Karpas-422 (cell line): Measurements from ENCODE around the gene CHRNA4. TPM values are rescaled to one million over a fixed set of nuclear protein-coding genes. Genes with fewer than 3 reads are reported as not detected.

Experiments used
- DNase-seq: peaks from one replicate; pipeline ENCODE4 v3.0.0-alpha.2; 2015
- H2AFZ ChIP-seq: fragments of 200-600 bp; sonication (generic); 2 replicates; pipeline ENCODE4 v1.6.1; 2014; ENCODE audit warnings: antibody characterized with exemption, low read length, mixed read lengths
- H3K27ac ChIP-seq: fragments of 200-600 bp; sonication (generic); 2 replicates; pipeline ENCODE4 v1.5.1; 2014; ENCODE audit warnings: mild to moderate bottlenecking, low read length, moderate library complexity
- H3K27me3 ChIP-seq: fragments of 200-600 bp; sonication (generic); 2 replicates; pipeline ENCODE4 v1.6.1; 2014; ENCODE audit warnings: low read length, mixed read lengths
- H3K36me3 ChIP-seq: fragments of 200-600 bp; sonication (generic); 2 replicates; pipeline ENCODE4 v1.6.1; 2014; ENCODE audit warnings: low read length, mixed read lengths; ENCODE audit not compliant: insufficient read depth
- H3K4me1 ChIP-seq: fragments of 200-600 bp; sonication (generic); 2 replicates; pipeline ENCODE4 v1.6.1; 2014; ENCODE audit warnings: mild to moderate bottlenecking, low read length, mixed read lengths
- H3K4me2 ChIP-seq: fragments of 200-600 bp; sonication (generic); 2 replicates; pipeline ENCODE4 v1.6.1; 2014; ENCODE audit warnings: low read length, low read depth, mild to moderate bottlenecking; ENCODE audit not compliant: poor library complexity, severe bottlenecking
- H3K4me3 ChIP-seq: fragments of 200-600 bp; sonication (generic); 2 replicates; pipeline ENCODE4 v1.5.1; 2014; ENCODE audit warnings: mild to moderate bottlenecking, antibody characterized with exemption, low read length, mixed read lengths
- H3K79me2 ChIP-seq: fragments of 200-600 bp; sonication (generic); 2 replicates; pipeline ENCODE4 v1.6.1; 2014; ENCODE audit warnings: mild to moderate bottlenecking, low read length, mixed read lengths
- H3K9ac ChIP-seq: fragments of 200-600 bp; sonication (generic); 2 replicates; pipeline ENCODE4 v1.6.0; 2014; ENCODE audit warnings: low read length
- H3K9me2 ChIP-seq: fragments of 200-600 bp; sonication (generic), shearing (Covaris generic); replicated peaks from 2 replicates; pipeline ENCODE4 v1.6.0; 2014; ENCODE audit warnings: mild to moderate bottlenecking, low read length, moderate library complexity; ENCODE audit not compliant: insufficient read depth
- H3K9me3 ChIP-seq: fragments of 300-700, 200-600 bp; sonication (generic); 2 replicates; pipeline ENCODE4 v1.6.1; 2014; ENCODE audit warnings: low read length, mixed read lengths
- H4K20me1 ChIP-seq: fragments of 200-600 bp; sonication (generic); 2 replicates; pipeline ENCODE4 v1.6.1; 2014; ENCODE audit warnings: mild to moderate bottlenecking, antibody characterized with exemption, low read length, low read depth; ENCODE audit not compliant: insufficient read depth
- total RNA-seq: library from RNA; depleted of rRNA; stranded (reverse); fragments of >200 nt; shearing (Covaris generic); gene quantifications from 2 replicates; pipeline ENCODE4 v1.2.3, GENCODE V29; 2014; ENCODE audit warnings: low replicate concordance

The CHRNA4 gene
- total RNA-seq, 1 experiment from 2014 or later: not detected

DNA sequence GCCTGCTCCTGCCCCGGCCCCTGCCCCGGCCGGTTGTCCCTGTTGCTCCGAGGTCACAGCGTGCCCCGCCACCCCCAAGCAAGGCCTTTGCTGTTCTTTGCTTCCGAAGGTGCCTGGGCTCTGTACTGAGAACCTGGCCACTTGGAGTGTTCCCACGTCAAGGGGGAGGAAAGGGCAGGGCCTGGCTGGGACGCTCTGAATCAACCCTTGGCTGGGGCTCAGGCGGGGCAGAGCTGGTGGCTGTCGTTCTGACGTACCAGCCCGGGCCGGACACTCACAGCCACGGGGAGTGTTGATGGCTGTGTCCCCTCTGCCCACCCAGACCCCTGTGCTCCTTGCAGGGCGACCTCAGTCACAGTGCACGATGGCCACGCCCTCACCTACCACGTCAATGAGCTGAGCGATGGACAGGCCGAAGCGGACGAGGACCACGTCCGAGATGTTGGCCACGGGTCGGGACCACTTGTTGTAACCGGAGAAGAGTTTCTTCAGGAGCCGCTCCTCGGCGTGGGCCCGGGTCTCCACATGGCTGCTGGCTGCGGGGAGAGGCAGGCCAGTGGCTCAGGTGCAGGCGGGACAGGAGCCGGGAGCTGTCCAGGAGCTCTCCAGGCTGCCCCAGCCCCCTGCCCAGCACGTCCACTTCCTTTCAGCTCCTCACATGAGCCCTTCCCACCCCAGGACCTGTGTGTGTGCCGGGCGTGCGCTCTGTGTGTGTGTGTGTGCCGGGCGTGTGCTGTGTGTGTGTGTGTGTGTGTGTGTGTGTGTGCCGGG lies 1.8 kb downstream of the CHRNA4 start:
- Histone ChIP-seq H3K79me2 (no peaks in the 10 kb centered on the region), H3K9ac (no peak overlapping the region), H4K20me1 (no peaks in the 10 kb centered on the region), H3K36me3 (no peaks in the 10 kb centered on the region), H3K27me3 (no peaks in the 10 kb centered on the region), H3K9me3 (no peaks in the 10 kb centered on the region), H2AFZ (no peak overlapping the region), H3K4me3 (no peak overlapping the region), H3K4me1 (no peaks in the 10 kb centered on the region), H3K9me2 (no peaks in the 10 kb centered on the region), H3K27ac (no peak overlapping the region), H3K4me2 (no peak overlapping the region)
- DNase-seq: no peak

DNA sequence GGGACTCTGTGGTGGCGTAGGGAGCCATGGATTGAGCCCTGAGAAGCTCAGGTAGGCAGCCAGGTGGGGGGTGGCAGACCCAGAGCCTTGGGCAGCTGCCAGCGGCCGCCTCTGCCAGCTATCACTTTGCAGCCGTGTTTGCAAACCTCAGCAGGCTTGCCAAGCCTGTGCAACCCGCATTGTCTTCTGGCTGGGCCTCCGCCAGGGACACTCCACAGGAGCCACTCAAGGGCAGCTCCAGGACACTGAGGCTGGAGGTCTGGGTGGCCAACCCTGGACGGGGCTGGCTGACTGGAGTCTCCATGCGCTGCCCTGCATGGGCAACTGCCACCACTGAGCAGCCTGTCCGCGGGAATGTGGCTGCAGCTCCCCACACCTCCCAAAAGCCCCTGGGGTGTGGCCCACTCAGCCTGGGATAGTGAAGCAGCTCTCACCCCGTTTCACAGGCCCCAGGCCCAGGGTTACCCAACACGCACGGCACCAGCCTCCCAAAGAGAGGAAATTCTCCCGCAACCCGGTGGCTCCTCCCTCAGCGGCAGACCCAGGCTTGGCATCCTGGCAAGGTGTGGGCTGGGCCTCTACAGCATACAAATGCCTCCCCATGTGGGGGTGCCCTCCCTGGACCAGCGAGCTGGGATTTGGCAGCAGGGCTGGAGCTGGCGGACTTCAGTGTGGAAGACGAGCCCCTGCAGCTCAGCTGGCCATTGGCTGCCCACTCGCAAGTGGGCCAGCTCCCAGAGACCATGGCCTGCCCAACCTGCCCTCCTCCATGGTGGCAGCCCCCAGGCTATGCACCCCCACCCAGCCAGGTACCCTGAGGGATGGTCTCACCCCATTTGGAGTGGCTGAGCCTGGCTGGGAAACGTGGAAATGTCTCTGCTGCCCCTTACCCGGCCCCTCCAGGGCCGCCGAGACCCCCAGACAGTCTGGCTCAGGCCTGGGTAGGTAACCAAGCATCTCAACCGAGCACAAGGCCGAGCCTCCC lies 2.9 kb downstream of the CHRNA4 start:
- no peak overlapping the region for H3K4me2 ChIP-seq
- no peak overlapping the region for H2AFZ ChIP-seq
- no peaks in the 10 kb centered on the region for H4K20me1 ChIP-seq
- DNase-seq: no peak
- no peak overlapping the region for H3K9ac ChIP-seq
- no peaks in the 10 kb centered on the region for H3K9me2 ChIP-seq
- no peaks in the 10 kb centered on the region for H3K79me2 ChIP-seq
- H3K36me3 ChIP-seq: no peaks in the 10 kb centered on the region
- H3K9me3 ChIP-seq: no peaks in the 10 kb centered on the region
- no peak overlapping the region for H3K27ac ChIP-seq
- H3K4me3 ChIP-seq: no peak overlapping the region
- H3K4me1 ChIP-seq: no peaks in the 10 kb centered on the region
- no peaks in the 10 kb centered on the region for H3K27me3 ChIP-seq

DNA sequence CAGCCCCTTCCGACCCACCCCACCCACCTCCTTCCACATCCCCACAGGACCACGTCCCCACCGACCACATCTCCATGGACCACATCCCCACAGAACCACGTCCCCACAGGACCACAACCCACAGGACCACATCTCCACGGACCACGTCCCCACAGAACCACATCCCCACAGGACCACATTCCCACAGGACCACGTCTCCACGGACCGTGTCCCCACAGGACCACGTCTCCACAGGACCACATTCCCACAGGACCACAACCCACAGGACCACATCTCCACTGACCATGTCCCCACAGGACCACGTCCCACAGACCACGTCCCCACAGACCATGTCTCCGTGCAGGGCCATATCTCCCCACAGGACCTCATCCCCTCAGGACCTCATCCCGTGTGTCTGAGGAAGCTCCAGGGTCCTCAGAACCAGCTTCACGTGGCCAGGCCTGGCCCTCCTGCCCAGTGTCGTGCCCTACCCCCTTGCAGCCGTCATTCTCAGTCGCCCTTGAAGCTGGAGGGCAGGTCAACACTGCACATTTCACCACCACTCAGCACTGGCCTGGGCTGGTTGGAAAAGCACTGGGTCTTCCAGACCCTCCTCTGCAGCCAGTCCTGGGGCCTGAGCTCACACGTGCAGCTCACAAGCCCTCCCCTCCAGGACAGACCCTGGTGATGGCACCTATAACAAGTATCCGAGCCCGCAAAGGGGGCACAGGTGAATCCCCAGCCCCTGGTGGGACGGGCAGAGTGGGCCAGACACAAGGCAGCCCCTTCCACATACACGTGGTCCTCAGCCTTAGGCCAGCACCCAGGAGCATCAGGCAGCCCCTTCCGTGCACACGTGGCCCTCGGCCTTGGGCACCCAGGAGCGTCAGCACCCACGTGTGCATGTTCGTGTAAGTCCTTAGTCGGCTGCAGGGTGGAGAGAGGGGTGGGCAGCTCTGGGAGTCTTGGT lies 3.9 kb downstream of the CHRNA4 start:
- H4K20me1 ChIP-seq: no peaks in the 10 kb centered on the region
- H3K9ac ChIP-seq: no peak overlapping the region
- H3K4me2 ChIP-seq: no peak overlapping the region
- H3K9me3 ChIP-seq: no peaks in the 10 kb centered on the region
- no peak overlapping the region for H3K4me3 ChIP-seq
- no peak overlapping the region for H2AFZ ChIP-seq
- no peak overlapping the region for H3K27ac ChIP-seq
- no peaks in the 10 kb centered on the region for H3K79me2 ChIP-seq
- no peaks in the 10 kb centered on the region for H3K9me2 ChIP-seq
- no peaks in the 10 kb centered on the region for H3K27me3 ChIP-seq
- DNase-seq: no peak
- no peaks in the 10 kb centered on the region for H3K36me3 ChIP-seq
- no peaks in the 10 kb centered on the region for H3K4me1 ChIP-seq

DNA sequence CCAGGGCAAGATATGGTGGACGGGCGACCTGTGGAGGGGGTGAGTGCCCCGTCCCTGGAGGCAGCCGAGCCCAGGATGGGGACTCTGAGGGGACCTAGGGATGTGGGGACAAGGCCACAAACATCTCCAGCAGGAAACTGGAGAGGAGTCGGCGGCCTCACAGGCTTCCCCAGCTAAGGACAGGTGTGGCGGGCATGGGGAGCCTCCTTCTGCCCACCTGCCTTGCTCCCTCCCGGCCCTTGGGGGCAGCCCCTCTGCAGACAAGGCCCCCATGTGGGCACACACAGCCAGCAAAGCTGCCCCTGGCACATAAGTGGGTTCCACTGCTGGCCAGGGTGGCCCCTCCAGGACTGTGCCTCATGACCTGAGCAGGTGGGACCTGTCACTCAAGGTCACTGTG lies 4.6 kb downstream of the CHRNA4 start:
- no peaks in the 10 kb centered on the region for H3K79me2 ChIP-seq
- H3K4me3 ChIP-seq: no peak overlapping the region
- no peaks in the 10 kb centered on the region for H4K20me1 ChIP-seq
- H2AFZ ChIP-seq: no peak overlapping the region
- no peak overlapping the region for H3K9ac ChIP-seq
- no peaks in the 10 kb centered on the region for H3K4me1 ChIP-seq
- no peak overlapping the region for H3K4me2 ChIP-seq
- no peaks in the 10 kb centered on the region for H3K27me3 ChIP-seq
- no peak overlapping the region for H3K27ac ChIP-seq
- DNase-seq: no peak
- no peaks in the 10 kb centered on the region for H3K9me2 ChIP-seq
- no peaks in the 10 kb centered on the region for H3K36me3 ChIP-seq
- H3K9me3 ChIP-seq: no peaks in the 10 kb centered on the region; the same call in 1 of the 2 replicates

DNA sequence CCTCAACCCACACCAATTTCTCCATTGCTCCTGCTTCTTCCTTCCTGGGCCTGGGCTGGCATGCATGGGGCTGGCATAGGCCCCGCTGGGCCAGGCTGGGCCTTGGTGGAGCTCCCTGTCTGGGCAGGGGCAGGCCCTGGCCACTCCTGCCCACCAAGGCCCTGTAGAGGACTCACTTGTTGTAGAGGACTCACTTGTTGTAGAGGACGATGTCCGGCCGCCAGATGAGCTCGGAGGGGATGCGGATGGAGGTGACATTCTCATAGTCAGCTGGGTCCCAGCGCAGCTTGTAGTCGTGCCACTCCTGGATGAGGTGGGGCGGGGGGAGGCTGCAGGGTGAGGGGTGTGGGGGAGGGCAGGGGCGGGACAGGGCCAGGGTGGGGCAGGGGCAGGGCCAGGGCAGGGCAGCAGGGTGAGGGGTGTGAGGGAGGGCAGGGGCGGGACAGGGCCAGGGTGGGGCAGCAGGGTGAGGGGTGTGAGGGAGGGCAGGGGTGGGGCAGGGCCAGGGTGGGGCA lies 5.3 kb downstream of the CHRNA4 start:
- Histone ChIP-seq H3K27me3 (no peaks in the 10 kb centered on the region), H3K27ac (no peak overlapping the region), H3K4me3 (no peak overlapping the region), H3K9me3 (no peaks in the 10 kb centered on the region; the same call in 1 of the 2 replicates), H3K9ac (no peak overlapping the region), H3K36me3 (no peaks in the 10 kb centered on the region), H3K4me1 (no peaks in the 10 kb centered on the region), H3K79me2 (no peaks in the 10 kb centered on the region), H3K4me2 (no peak overlapping the region), H2AFZ (no peak overlapping the region), H4K20me1 (no peaks in the 10 kb centered on the region), H3K9me2 (no peaks in the 10 kb centered on the region)
- no peak for DNase-seq

DNA sequence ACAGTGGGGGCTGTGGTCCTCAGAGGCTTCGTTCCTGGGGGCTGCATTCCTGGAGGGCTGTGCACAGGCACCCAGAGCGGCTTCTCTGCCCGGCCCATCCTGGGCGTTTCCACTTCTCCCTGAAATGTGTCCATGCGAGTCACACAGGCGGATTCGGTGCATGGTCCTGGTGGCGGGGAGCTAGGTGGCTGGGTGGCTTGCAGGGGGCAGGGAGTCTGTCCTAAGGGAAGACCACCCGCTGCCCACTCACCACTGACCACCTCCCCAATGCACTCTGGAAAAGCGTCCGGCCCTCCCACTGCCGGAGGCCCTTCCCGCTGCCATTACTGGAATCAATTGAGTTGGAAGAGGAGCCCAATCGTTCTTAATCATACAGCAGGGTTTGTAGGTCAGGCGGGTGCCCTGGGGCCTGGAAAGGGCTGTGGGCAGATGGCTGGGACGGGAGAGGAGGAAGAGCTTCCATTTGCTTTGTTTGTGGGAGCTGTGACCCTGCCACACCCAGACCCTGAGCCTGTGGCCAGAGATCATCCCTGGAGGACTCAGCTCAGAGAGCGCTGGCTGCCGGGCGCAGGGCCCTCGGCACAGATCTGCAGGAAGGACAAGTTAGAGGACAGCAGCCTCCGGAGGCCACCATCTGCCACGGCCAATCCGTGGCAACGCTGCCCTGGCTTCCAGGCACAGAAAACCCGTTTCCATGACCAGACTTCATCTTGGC lies 6.4 kb downstream of the CHRNA4 start:
- no peak overlapping the region for H2AFZ ChIP-seq
- no peak overlapping the region for H3K9ac ChIP-seq
- no peaks in the 10 kb centered on the region for H3K79me2 ChIP-seq
- H3K9me3 ChIP-seq: no peaks in the 10 kb centered on the region; the same call in 1 of the 2 replicates
- no peak overlapping the region for H3K4me2 ChIP-seq
- no peaks in the 10 kb centered on the region for H3K27me3 ChIP-seq
- H3K36me3 ChIP-seq: no peaks in the 10 kb centered on the region
- no peak overlapping the region for H3K27ac ChIP-seq
- H4K20me1 ChIP-seq: no peaks in the 10 kb centered on the region
- no peak overlapping the region for H3K4me3 ChIP-seq
- H3K9me2 ChIP-seq: no peaks in the 10 kb centered on the region
- no peaks in the 10 kb centered on the region for H3K4me1 ChIP-seq
- no peak for DNase-seq

DNA sequence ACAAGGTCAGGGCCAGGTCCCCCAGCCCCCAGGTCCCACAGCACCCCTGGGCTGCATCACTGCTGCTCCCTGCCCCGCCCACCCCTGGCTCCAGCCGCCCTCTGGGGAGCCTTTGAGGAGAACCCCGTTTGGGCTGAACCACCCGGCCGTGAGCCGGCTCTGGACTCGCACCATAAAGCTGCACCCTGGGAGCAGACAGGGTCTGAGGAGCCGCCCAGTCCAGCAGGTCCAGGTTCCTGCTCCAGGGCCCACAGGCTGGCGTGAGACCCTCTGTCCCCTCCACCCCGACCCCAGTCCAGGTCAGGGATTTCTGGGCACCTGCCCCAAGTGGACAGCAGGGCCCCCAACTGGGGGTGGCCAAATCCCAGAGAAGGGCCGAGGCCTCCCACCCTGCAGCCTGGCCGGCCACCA lies 8.3 kb downstream of the CHRNA4 start:
- no peak overlapping the region for H3K27ac ChIP-seq
- no peaks in the 10 kb centered on the region for H3K79me2 ChIP-seq

More for the DNA sequence above, 8.3 kb downstream of the CHRNA4 start:
- Histone ChIP-seq H4K20me1 (no peaks in the 10 kb centered on the region), H3K4me3 (no peak overlapping the region), H2AFZ (no peak overlapping the region), H3K4me2 (no peak overlapping the region), H3K9ac (no peak overlapping the region), H3K36me3 (no peaks in the 10 kb centered on the region), H3K9me2 (no peaks in the 10 kb centered on the region), H3K4me1 (no peaks in the 10 kb centered on the region), H3K9me3 (no peaks in the 10 kb centered on the region; the same call in 1 of the 2 replicates), H3K27me3 (no peaks in the 10 kb centered on the region)
- no peak for DNase-seq
